Stimulated activated CD4-positive, alpha-beta T cell treated with anti-CD3 and anti-CD28 coated beads, TNF-alpha, amount 100 ng/mL, for 24 hours (primary cell): ENCODE results near the gene SPRED3.
A peak's percentile ranks its signal among the peaks of the same experiment; 100 is the strongest.

Source experiments
- DNase-seq, 3 experiments: peaks; one replicate each; pipeline ENCODE4 v3.0.0-alpha.2; 2020; ENCODE audit warnings: low read depth in 3 of 3

Gene SPRED3

DNA sequence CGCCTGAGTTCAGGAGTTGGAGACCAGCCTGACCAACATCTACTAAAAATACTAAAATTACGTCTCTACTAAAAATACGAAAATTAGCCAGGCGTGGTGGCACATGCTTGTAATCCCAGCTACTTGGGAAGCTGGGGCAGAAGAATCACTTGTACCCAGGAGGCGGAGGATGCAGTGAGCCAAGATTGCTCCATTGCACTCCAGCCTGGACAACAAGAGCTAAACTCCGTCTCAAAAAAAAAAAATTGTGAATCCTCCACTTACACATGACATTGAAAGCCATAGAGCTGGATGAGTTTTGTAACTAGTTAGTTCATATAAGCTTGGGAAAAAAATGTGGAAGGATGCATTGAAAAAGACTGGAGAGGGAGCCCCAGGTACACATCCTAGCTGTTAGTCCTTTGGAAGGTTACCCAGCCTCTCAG is 14.6 kb upstream of the SPRED3 start:
- DNase-seq: no peak

DNA sequence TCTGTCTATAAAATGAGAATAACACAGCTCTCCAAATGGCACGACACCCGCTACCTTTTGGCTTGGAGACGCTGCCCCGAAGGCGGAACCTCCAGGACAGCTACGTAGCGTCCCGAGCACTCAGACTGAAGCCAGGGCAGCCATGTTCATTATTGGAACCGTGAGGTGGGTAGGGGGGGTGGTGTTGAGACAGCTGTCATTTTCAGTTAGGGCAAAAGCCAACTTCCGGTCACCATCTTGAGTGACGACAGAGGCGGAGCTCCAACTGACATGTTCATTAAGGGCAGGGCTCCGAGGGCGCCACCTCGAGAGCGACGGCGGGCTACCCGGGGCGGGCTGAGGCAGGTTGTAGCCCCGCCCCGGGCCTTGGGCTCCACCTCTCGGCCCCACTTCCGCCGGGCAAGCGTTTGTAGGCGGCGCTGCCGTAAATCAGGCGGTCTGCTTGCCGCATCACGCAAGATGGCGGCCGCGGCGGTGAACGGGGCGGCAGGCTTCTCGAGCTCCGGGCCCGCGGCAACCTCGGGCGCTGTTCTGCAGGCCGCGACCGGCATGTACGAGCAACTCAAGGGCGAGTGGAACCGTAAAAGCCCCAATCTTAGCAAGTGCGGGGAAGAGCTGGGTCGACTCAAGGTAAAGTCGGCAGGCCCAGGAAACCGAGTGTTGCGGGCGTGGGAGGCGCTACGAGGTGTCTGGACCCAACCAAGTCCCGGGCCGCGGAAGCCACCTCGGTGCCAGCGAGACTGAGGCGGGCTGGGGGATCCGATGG is 14.0 kb upstream of the SPRED3 start, which contains the start of gene PSMD8:
Gene PSMD8, plus strand, starts transcription at position 240 of the 766 bp plus-strand sequence. Its CDS starts 31 bp downstream, at position 271.
- DNase-seq: peak; percentile 96 to 98 (median 96)

DNA sequence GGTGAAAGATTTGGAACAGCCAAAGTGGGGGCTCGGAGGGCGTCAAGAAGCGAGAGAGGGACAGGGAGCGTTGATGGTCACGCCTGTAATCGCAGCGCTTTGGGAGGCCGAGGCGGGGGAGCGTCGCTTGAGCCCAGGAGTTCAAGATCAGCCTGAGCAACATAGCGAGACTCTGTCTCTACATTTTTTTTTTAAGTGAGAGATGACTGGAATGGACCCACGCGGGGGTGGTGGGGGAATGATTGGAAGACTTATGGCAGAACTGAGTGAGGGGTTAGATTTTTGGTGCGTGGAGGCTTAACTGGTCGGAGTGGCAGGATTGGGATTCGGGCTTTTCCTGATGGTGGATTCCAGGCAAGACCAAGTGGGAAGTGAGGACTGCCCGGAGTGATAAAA is 13.4 kb upstream of the SPRED3 start:
- DNase-seq: no peak

DNA sequence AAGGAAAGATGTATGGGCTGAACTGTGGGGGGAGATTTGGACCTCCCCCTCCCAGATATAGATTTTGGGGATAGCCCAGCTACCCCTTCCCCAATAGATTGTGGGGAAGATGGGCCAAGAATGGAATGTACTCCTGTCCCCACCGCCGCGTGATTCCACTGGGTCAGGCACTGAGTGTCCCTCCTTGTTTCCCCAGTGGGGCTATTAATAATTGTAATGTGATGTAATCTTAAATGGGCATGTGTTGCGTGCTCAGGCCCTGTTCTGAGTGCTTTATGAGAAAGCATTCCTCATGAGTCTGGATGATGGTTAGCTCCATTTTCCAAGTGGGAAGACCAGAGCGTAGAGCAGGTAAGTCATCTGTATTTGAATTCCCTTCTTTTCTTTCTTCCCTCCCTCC is 12.7 kb upstream of the SPRED3 start:
- no peak for DNase-seq

DNA sequence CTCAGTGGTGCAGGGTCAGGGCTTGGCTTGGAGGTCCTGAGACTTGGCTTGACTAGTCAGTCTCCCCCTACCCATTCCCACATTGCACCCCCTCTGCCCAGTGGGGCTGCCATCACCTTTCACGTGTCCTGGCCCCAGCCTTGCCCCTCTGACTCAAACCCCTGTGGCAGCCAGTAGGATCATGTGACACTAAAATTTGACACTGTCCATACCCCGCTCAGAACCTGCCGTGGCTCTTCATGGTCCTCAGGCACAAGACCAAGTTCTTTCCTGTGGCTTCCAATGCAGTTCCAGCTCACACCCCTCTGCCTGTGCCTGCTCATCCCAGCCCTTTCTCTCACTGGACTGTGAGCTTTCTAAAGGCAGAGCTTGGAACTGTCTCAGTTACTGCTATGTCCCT is 11.9 kb upstream of the SPRED3 start:
- DNase-seq: no peak

DNA sequence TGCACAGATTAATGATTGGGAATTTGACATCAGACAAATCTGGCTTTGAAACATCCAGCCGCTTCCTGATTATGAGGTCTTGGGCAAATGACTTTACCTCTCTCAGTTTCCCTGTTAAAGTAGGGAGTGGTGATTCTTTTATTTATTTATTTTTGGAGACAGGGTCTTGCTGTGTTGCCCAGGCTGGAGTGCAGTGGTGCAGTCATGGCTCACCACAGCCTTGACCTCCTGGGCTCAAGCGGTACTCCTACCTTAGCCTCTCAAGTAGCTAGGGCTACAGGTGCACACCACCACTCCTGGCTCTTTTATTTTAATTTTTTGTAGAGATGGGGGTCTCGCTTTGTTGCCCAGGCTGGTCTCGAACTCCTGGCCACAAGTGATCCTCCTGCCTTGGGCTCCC is 11.4 kb upstream of the SPRED3 start:
- no peak for DNase-seq

DNA sequence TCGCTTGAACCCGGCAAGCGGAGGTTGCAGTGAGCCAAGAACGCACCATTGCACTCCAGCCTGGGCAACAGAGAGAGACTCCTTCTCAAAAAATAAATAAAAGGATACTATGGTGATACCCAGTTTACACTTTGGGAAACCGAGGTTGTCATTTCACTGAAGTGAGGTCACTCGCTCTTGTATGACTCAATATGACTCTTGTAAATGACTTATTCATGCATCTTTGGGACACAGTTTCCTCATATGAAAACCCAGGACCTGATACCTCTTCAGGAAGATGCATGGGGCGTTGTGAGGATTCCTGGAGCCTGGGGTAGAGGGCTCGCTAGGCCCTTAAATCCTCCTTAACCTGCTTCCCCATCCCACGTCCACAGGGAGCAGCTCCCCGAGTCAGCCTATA is 9.6 kb upstream of the SPRED3 start:
- DNase-seq: no peak

DNA sequence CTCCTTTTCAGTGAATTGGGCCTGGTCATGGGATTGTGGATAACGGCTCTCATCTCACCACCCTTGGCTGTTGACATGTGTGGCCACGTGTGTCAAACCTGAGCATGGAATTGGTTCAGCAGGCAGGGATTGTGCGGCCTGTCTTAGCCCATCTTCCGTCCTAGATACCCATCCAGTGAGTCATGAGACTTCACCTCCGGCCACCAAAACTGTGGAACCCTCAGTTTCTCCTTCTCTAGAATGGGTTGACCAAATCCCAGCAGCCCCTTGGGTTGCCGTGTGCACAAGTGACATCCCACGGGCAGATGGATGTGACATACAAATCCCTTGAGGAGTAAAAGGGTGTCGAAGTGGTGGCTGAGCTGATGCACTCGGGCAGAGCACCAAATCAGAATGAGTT is 7.4 kb upstream of the SPRED3 start:
- no peak for DNase-seq

DNA sequence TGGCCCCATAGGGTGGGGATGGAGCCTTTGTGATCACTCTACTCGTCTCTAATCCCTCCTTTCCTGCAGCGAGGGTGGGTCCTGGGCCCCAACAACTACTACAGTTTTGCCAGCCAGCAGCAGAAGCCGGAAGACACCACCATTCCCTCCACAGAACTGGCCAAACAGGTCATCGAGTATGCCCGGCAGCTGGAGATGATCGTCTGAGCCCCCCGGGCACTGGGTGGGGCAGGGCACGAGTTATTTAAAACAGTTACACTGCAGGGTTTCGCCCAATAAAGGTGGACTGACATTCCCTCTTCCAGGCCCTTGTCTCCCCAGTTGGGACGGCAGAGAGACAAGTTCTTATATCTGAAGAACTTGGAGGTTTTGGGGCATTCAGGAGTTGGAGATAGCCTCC is 5.3 kb upstream of the SPRED3 start:
- no peak for DNase-seq

DNA sequence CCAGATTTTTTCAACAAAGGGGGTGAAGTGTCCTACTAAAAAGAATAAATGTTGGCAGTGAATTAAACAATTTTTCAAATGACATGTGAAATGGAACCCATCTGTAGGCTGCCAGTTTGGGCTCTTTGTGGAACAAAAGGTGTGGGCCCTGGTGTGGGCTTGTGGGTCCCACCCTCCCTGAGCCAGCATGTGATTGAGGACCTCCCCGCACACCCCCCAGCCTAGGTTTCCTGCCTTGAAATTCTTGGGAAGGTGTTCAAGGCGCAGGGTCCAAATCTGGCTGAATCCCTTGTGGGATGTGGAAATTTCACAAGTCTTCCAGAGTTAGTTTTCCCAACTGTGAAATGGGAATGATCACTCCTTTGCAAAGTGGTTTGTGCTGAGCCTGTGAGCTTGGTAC is 4.8 kb upstream of the SPRED3 start:
- no peak for DNase-seq

DNA sequence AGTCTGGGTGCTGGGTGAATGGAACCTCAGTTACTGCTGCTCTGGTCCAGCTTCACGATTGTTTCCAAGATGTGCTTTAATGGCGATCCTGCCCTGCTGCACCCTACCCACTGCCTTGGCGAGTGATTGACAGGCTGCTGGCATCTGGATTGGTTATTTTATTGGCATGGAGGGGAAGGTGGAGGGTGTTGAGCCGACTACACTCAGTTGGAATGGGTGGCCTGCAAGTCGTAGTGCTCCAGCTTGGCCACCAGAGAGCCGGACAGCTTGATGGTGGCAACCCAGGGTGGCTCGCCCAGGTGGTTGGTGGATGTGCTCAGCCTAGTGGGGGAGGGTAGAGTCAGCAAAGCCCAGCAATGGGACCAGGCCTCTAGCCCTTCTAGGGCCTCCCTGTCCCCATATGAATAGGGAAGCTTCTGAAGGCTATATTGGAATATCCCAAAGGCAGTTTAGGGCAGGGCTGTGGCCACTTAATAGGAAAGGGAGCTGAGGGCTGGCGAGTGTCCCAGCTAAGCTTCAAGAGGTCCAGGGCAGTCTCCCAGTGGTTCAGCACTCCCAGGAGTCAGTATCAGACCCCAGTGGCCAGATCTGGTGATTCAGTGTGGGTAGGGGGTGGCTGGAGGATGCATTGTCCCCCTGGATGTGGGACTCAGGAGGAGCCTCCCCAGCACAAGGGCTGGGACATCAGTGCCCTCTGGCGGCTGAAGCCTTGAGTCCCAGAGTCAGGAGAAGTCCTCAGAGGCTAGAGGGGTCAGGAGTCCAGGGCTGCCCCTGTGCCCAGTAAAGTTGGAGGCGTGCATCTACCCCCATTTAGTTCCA is 4.1 kb upstream of the SPRED3 start:
- DNase-seq: no peak

DNA sequence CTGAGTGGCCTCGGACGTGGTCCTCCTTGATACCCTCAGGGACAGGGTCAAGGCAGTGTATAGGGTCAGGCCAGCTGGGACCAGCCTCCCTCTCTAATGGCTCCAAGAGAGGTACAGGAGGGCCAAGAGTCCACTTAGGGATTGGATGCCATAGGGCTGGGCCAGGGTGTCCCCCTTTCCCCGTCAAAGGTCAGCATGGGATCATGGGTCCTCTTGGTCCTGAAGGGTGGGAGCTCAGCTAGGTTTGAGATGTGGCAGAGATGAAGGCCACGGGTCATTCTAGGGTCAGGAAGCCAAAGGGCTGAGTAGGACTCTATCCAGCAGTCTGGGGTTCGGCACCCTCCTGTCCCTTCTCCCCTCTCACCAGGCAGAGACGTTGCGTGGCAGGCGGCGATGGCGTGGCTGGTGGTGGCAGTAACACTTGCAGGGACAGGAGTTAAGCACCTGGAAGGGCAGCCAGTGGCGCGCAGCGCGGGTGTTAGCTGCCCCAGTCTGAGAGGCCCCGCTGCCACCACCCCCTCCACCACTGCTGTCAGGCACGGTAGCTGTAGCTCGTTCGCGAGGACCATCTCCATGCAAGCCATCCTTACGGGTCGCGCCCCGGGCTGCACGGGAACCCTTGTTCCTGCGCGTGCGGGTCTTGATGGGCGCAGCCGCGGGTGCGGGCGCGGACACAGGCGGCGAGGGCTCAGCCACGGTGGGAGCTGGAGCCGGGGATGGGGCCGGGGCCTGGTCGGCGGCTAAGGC is 3.3 kb upstream of the SPRED3 start:
- DNase-seq: no peak

DNA sequence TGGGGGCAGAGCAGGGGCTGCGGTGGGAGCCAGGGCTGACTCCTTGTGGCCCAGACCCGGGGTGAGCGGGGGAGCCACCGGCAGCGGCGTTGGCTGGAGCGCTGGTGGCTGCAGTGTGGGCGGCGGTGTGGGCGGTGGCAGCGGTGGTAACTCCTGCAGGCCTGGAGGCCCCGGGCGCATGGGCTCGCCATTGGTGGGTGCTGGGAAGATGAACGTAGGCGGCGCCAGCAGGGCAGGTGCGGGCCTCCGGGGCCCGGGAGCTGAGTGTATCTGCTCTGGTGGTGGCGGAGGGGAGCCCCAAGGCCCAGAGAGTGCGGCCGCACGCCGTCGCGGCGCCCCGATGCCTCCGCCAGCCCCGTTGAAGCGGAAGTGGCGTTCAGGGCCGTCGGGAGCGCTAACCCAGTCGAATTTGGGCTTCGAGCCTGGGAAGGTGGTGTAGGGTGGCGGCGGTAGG is 2.7 kb upstream of the SPRED3 start:
- DNase-seq: no peak

DNA sequence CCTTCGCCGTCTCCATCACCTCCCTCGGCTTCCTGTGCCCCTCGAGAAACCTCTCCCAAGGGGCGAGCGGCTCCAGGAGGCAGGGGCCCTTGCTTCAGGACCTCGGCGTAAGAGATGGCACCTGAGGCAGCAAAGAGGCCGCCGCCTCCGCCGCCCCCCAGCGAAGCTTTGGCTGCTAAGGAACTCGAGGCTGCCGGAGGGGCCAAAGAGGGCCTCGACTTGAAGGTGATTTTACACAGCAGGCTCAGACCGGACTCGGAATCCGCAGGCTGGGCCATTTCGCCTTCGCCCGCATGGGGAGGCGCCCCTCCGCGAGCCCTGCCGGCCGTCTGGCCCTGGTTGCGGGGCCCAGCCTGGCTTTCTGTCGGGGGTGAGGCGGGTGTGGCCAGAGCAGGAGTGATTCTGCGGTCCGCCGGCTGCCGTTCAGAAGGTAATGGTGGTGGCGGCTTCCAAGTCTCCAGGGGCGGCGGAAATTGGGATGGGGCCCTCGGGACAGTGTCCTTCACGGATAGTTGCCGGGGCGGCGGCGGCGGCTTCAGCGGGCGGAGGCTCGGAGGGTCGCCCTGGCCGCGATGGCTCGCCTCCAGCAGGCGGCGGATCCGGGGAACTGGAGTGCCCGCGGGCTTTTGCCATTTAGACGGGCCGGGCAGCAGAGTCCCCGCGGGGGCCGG is 2.1 kb upstream of the SPRED3 start:
- DNase-seq: no peak

DNA sequence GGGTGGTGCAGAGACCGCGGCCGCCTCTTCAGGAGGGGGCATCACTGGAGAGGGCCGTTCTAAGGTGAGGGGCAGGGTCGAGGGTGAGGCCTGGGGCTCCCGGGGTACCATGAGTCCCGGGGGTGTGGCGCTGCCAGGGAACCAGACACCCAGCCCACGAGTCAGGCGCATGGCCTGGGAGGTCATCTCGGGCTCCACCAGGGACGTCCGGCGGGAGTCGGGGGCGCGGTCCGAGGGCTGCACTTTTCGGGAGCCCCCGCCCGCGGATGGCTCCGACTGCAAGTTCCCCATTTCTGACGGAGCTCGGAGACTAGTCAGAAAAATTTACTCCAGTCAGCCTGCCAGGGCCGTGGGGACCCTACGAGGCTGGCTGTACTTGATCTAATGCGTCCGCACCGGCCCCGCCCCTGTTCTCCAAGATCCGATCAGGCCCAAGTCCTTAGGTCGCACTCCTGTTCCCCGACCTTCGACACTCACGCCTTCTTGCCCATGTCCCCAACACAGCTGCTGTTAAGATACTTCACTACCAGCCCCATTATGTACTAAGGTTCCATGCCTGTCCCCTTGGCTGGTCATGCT is 1.4 kb upstream of the SPRED3 start:
- no peak for DNase-seq

DNA sequence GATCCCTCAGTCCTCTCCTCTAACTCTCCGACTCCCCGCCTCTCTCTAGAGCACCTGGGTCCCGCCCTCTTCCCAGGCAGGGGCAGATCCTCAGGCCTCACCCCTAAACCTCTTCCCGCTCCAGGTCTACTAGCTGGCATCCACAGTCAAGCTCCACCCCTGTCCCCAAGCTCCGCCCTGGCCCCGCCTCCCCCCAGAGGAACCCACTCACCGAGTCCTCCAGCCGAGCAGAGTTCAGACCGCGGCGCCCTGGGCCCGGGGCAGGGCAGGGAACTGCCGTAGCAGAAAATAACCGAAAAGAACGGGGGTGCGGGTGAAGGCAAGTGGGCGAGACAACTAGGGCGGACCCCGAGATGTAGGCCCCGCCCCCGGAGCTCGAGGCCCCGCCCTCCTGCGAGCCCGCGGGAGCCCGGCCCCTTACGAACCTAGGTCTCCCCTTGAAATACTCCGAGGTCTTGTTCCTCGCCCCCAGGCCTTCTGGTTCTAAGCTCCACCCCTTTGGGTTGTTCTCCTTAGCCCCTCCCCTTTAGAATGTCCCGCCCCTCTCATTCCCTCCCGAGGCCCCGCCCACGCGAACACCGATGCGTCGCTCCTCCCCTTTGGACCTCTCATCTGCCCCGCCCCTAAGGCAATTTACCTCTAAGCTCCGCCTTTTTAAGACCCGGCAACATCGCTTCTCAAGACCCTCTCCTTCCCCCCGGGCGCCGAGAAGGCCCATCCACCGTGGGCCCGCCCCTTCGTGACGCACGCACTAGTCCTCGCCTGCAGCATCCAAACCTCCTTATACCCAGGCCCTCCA is 748 bp upstream of the SPRED3 start, which contains the start of gene GGN:
Gene GGN, minus strand, starts transcription at position 485 of the 799 bp plus-strand sequence. CDS start 773 bp downstream, outside the sequence.
- peak; percentile 60 to 80 (median 65) for DNase-seq

DNA sequence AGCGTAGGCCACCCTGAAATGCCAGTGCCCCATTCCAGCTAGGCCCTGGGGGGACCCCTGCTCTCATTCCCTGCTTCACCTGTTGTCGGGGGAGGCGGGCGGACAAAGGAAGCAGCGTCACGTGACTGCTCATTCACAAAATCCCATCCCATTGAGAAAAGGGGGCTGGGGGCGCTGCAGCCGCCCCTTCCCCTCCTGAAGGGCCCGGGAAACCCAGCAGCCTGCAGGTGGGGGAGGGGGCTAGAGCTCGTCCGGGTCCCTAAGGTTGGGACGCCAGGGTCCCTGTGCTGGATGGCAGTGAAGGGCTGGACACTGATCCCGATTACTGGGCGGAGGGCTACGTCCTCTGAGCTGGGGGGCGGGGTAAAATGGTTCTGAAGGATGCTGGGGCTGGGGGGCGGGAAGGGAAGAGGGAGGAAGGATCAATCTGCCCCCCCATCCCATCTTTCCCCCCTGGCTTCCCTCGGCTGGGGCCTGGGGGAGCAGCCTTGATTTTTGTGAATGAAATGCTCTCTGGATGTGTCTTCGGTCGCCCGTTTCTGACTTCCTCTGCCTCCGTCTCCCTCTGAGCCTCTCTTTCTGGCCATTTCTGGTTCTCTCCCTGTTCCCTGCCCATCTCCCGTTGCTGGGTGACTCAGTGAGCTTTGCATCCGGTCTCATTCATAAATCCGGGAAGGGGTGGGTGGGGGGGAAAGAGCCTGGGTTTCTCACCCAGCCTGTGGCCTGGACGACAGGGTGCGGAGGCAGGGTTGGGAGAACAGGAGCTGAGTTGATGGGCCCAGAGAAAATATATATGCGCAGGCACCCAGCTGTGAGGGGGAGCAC is 816 bp downstream of the SPRED3 start:
- no peak for DNase-seq

DNA sequence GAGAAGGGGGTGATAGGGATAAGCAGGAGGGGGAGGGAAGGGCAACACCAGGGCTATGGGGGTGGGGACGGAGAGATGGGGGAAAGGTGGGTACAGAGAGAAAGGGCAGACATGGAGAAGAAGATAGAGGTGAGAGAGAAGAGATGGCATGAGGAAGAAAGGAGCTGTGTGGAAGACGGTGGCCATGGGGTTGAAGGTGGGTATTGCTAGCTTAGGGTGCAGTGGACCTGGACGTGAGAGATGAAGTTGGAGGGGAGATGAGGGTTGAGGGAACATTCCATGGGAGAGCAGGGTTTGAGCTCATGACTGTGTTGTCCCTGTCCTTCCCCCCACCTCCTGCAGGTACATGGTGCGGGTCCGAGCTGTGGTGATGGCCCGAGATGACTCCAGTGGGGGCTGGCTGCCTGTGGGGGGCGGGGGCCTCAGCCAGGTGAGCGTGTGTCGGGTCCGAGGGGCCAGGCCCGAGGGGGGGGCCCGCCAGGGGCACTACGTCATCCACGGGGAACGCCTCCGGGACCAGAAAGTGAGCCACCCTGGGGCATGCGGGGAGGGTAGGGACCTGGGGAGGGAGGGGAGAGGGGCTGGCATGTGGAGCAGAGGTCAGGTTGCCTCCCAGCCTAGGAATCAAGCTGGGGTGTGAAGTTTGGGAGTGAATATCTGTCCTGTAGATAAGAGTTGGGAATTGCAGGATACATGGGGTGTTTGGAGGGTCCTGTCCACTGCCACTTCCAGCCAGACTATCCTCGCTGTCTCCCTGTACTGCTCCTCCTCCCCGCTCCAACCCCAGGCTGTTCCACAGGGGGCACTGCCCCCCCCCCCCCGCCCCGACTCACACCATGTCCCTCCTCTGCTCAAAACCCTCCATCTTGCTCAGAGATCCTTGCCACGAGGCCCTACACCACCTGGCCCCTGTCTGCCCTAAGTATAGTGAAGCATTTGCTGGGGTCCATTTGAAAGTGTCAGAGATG is 1.7 kb downstream of the SPRED3 start:
- DNase-seq: no peak
